ENCODE results near the gene FGL2. TPM values are rescaled to one million over a fixed set of nuclear protein-coding genes. Genes with fewer than 3 reads are reported as not detected.
"Not testable (repeated sequence)": the region's sequence is repeated elsewhere in the genome, so short reads cannot be mapped to it uniquely, and the experiment has no call there.

The FGL2 gene
- total RNA-seq, 1 experiment from 2014 or later = not detected

DNA sequence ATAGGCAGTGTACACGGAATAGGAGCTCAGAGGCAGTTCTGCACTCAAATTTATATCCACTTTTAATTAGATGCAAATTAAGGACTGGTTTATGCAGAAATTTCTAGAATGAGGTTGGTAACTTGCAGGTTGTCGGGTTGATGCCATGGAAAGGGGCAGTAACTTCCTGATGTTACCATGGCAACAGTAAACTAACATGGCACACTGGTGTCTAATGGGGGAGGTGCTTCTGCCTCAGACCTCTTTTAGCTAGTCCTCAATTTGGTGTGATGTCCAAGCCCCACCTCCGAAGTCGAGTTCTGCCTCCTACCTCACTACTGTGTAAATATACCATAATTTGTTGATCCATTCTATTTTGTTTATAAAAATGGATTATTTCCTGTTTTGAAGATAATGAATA is 25.2 kb downstream of the FGL2 start:
- not testable (repeated sequence) for H4K91ac ChIP-seq (ENCODE audit: insufficient read length, low read depth, low read length); H3K27ac Mint-ChIP-seq; H4K5ac ChIP-seq (ENCODE audit: insufficient read length, low read depth, low read length); H3K4me3 Mint-ChIP-seq; H2BK12ac ChIP-seq (ENCODE audit: insufficient read length, low read depth, low read length); H3K4me1 ChIP-seq (ENCODE audit: insufficient read depth, low read length); H3K4me2 ChIP-seq (ENCODE audit: insufficient read depth, insufficient read length, low read length); H4K8ac ChIP-seq (replicated peaks; ENCODE audit: insufficient read length, low read depth, low read length); H2AFZ ChIP-seq (ENCODE audit: low read length); H3K23me2 ChIP-seq (ENCODE audit: insufficient read length, low read depth, low read length, poor library complexity, severe bottlenecking); H3K23ac ChIP-seq (ENCODE audit: insufficient read length, low read depth, low read length); H4K20me1 ChIP-seq (ENCODE audit: control insufficient read depth, insufficient read depth, insufficient read length); H3K27ac ChIP-seq (ENCODE audit: insufficient read length, low read depth, low read length); H3K36me3 Mint-ChIP-seq (ENCODE audit: insufficient read depth in 1 of 3, low read depth in 3 of 3); H3K9me3 Mint-ChIP-seq; H3K4ac ChIP-seq (ENCODE audit: low read depth, low read length); H3K4me1 Mint-ChIP-seq; H3K9me3 ChIP-seq (ENCODE audit: control insufficient read depth, low read depth, low read length); H3K18ac ChIP-seq (ENCODE audit: insufficient read length, low read depth, low read length); H3K56ac ChIP-seq (ENCODE audit: insufficient read length, low read depth, low read length); H3K79me2 ChIP-seq (ENCODE audit: insufficient read depth, low read length); H2BK20ac ChIP-seq (ENCODE audit: low read depth, low read length, poor library complexity, severe bottlenecking); H2BK120ac ChIP-seq (ENCODE audit: low read depth, low read length, poor library complexity, severe bottlenecking); H2AK5ac ChIP-seq (ENCODE audit: insufficient read length, low read length); H3K27me3 Mint-ChIP-seq (ENCODE audit: low read depth); H3T11ph ChIP-seq (ENCODE audit: low read length); H3K79me1 ChIP-seq (ENCODE audit: insufficient read depth, low read depth, low read length, poor library complexity, severe bottlenecking); H3K27me3 ChIP-seq (ENCODE audit: insufficient read depth, low read length); H2BK5ac ChIP-seq (ENCODE audit: insufficient read length, low read length); DNase-seq; H2BK15ac ChIP-seq (ENCODE audit: low read depth, low read length); H3K14ac ChIP-seq (ENCODE audit: insufficient read depth, low read length); H3K9ac ChIP-seq (ENCODE audit: extremely low read depth, insufficient read length, low read length)
- no CpG with 5 or more reads among the region's 4 CpGs for WGBS (ENCODE audit: extremely low coverage, insufficient read length, low lambda C conversion rate)

DNA sequence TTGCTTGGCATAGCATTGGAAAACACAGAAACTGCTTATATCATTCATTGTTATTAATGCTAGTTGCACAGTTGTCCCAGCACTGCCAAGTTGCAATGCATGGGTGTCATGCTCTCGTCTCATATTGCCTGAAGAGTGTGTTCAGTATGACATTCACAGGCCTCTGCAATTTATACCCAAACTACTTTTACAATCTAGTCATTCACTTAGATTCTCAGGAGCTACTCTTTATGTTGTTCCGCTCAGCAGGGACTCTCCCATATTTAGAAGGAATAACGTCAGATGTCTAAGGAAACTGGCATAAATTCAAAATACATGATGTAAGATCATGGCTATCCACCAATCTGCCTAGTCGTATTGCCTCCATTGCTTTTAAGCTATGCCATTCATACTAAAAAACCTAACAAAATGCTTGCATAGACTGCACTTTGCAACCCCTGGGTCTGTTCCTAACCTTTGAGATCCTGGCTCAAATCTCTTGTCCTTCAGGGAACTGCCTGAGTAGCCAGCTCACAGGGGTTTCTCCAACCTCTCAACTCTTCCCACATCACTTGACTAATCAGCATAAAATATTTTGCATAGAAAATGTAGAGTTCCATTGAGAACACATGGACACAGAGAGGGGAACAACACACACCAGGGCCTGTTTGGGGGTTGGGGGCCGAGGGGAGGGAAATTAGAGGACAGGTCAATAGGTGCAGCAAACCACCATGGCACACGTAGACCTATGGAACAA is 27.0 kb downstream of the FGL2 start:
- WGBS (ENCODE audit: extremely low coverage, insufficient read length, low lambda C conversion rate) = no CpG with 5 or more reads among the region's 6 CpGs
- H3T11ph ChIP-seq (ENCODE audit: low read length); H2BK15ac ChIP-seq (ENCODE audit: low read depth, low read length); H2AK5ac ChIP-seq (ENCODE audit: insufficient read length, low read length); H3K4me1 ChIP-seq (ENCODE audit: insufficient read depth, low read length); H3K9me3 ChIP-seq (ENCODE audit: control insufficient read depth, low read depth, low read length); H2AFZ ChIP-seq (ENCODE audit: low read length); H3K79me2 ChIP-seq (ENCODE audit: insufficient read depth, low read length); H3K23me2 ChIP-seq (ENCODE audit: insufficient read length, low read depth, low read length, poor library complexity, severe bottlenecking); H3K14ac ChIP-seq (ENCODE audit: insufficient read depth, low read length); H4K91ac ChIP-seq (ENCODE audit: insufficient read length, low read depth, low read length); H3K27ac Mint-ChIP-seq; H3K4me2 ChIP-seq (ENCODE audit: insufficient read depth, insufficient read length, low read length); H4K8ac ChIP-seq (replicated peaks; ENCODE audit: insufficient read length, low read depth, low read length); H3K27me3 Mint-ChIP-seq (ENCODE audit: low read depth); H3K4ac ChIP-seq (ENCODE audit: low read depth, low read length); H2BK5ac ChIP-seq (ENCODE audit: insufficient read length, low read length); H3K79me1 ChIP-seq (ENCODE audit: insufficient read depth, low read depth, low read length, poor library complexity, severe bottlenecking); H4K20me1 ChIP-seq (ENCODE audit: control insufficient read depth, insufficient read depth, insufficient read length); H3K18ac ChIP-seq (ENCODE audit: insufficient read length, low read depth, low read length); H2BK120ac ChIP-seq (ENCODE audit: low read depth, low read length, poor library complexity, severe bottlenecking); H3K23ac ChIP-seq (ENCODE audit: insufficient read length, low read depth, low read length); H3K36me3 Mint-ChIP-seq (ENCODE audit: insufficient read depth in 1 of 3, low read depth in 3 of 3); H3K9ac ChIP-seq (ENCODE audit: extremely low read depth, insufficient read length, low read length); H3K4me1 Mint-ChIP-seq; H3K9me3 Mint-ChIP-seq; H2BK12ac ChIP-seq (ENCODE audit: insufficient read length, low read depth, low read length); DNase-seq; H4K5ac ChIP-seq (ENCODE audit: insufficient read length, low read depth, low read length); H2BK20ac ChIP-seq (ENCODE audit: low read depth, low read length, poor library complexity, severe bottlenecking); H3K27me3 ChIP-seq (ENCODE audit: insufficient read depth, low read length); H3K56ac ChIP-seq (ENCODE audit: insufficient read length, low read depth, low read length); H3K27ac ChIP-seq (ENCODE audit: insufficient read length, low read depth, low read length); H3K4me3 Mint-ChIP-seq: not testable (repeated sequence)
